MCF 10A (cell line): ENCODE data around the gene TULP4. TPM values are rescaled to one million over a fixed set of nuclear protein-coding genes. Genes with fewer than 3 reads are reported as not detected.
"Not testable (repeated sequence)": the region's sequence is repeated elsewhere in the genome, so short reads cannot be mapped to it uniquely, and the experiment has no call there.

Experiments used
- BruUV-seq: library from RNA; stranded (reverse); fragments of 400-500 nt; replicated peaks from 2 replicates; lab custom pipeline; 2021; lab: Mats Ljungman, UMichigan
- CTCF ChIA-PET: fragments of 300-600 bp; sonication (Branson Sonifier 250); formaldehyde crosslinking; extraction: SDS; loops from one replicate; lab custom pipeline; 2021; ENCODE audit warnings: antibody characterized with exemption, inconsistent platforms; lab: Yijun Ruan, JAX
- POLR2A ChIA-PET: fragments of 300-600, 350-650 bp; sonication (Branson Sonifier 250); formaldehyde crosslinking; extraction: SDS; loops from one replicate; lab custom pipeline; 2020; ENCODE audit warnings: antibody characterized with exemption, inconsistent platforms; lab: Yijun Ruan, JAX
- DNase-seq: peaks from one replicate; pipeline ENCODE4 v3.0.0-alpha.2; 2018; ENCODE audit not compliant: unreplicated experiment
- H3K27ac Mint-ChIP-seq: one replicate; pipeline ENCODE4 v1.8.0; 2022; ENCODE audit warnings: mild to moderate bottlenecking, low read depth, mixed read lengths; ENCODE audit not compliant: unreplicated experiment
- H3K27me3 Mint-ChIP-seq: one replicate; pipeline ENCODE4 v1.8.0; 2022; ENCODE audit warnings: mixed read lengths; ENCODE audit not compliant: insufficient read depth, unreplicated experiment
- H3K36me3 Mint-ChIP-seq: one replicate; pipeline ENCODE4 v1.8.0; 2022; ENCODE audit warnings: mild to moderate bottlenecking, moderate library complexity, mixed read lengths; ENCODE audit not compliant: insufficient read depth, unreplicated experiment
- H3K4me1 Mint-ChIP-seq: one replicate; pipeline ENCODE4 v1.8.0; 2022; ENCODE audit warnings: mixed read lengths; ENCODE audit not compliant: insufficient read depth, unreplicated experiment
- H3K4me3 Mint-ChIP-seq: one replicate; pipeline ENCODE4 v1.8.0; 2022; ENCODE audit warnings: mild to moderate bottlenecking, moderate library complexity, mixed read lengths; ENCODE audit not compliant: unreplicated experiment
- H3K9me3 Mint-ChIP-seq: one replicate; pipeline ENCODE4 v1.8.0; 2022; ENCODE audit warnings: mixed read lengths; ENCODE audit not compliant: unreplicated experiment
- CTCF ChIP-seq: fragments of 200-600 bp; IDR thresholded peaks from one replicate; pipeline ENCODE4 v1.8.0; 2022; ENCODE audit warnings: antibody characterized with exemption, mild to moderate bottlenecking; ENCODE audit not compliant: unreplicated experiment
- intact Hi-C: fragments of 100-400 bp; cut with micrococcal nuclease; formaldehyde crosslinking; loops from 2 replicates; pipeline ENCODE4 v1.14.1; 2022
- total RNA-seq: library from RNA; stranded (reverse); gene quantifications from 2 replicates; pipeline ENCODE4 v1.2.3, GENCODE V29; 2022

TULP4 gene
- total RNA-seq, 1 experiment from 2014 or later: 64.2 TPM

GRCh38 chr6:158519300-158519699, 207.0 kb downstream of the TULP4 start:
- ChIA-PET POLR2A (interaction anchor here (0.6 to 2.9 kb wide), 7 partner anchors 15 to 299 kb away, joined by 3 to 22 read pairs (median 4); partner anchors contain the start of gene TMEM181), CTCF (interaction anchor here (0.6 to 2.3 kb wide), 21 partner anchors 10 to 305 kb away, joined by 3 to 17 read pairs (median 5); partner anchors contain the start of gene TMEM181)
- intact Hi-C loops: loop anchor here (10.0 kb wide), 1 partner anchor 86 kb away; no protein-coding TSS in a partner anchor
- Mint-ChIP-seq H3K4me3 (no peak overlapping the region), H3K4me1 (no peaks in the 10 kb centered on the region), H3K36me3 (no peaks in the 10 kb centered on the region), H3K27ac (no peak overlapping the region), H3K27me3 (no peaks in the 10 kb centered on the region), H3K9me3 (no peaks in the 10 kb centered on the region)
- DNase-seq: no peak
- no peak for TF ChIP-seq CTCF
- BruUV-seq: no TSS peak

GRCh38 chr6:158519761-158520160, 207.5 kb downstream of the TULP4 start:
- CTCF ChIA-PET: interaction anchor here (0.7 to 2.3 kb wide), 8 partner anchors 17 to 306 kb away, joined by 3 to 17 read pairs (median 6); partner anchors contain the start of gene DYNLT1
- no peaks in the 10 kb centered on the region for H3K9me3 Mint-ChIP-seq
- no peak overlapping the region for H3K4me3 Mint-ChIP-seq
- no peak for DNase-seq
- TF ChIP-seq CTCF: no peak
- H3K4me1 Mint-ChIP-seq: no peaks in the 10 kb centered on the region
- H3K27ac Mint-ChIP-seq: no peak overlapping the region
- no peaks in the 10 kb centered on the region for H3K27me3 Mint-ChIP-seq
- POLR2A ChIA-PET: interaction anchor here (2.9 kb wide), 1 partner anchor 299 kb away, joined by 22 read pairs; no protein-coding TSS in a partner anchor
- BruUV-seq: no TSS peak
- H3K36me3 Mint-ChIP-seq: no peaks in the 10 kb centered on the region
- intact Hi-C loops: loop anchor here (10.0 kb wide), 1 partner anchor 85 kb away; no protein-coding TSS in a partner anchor

GRCh38 chr6:158520975-158521374, 208.7 kb downstream of the TULP4 start:
- H3K9me3 Mint-ChIP-seq, intact Hi-C loops, BruUV-seq, H3K4me3 Mint-ChIP-seq, H3K4me1 Mint-ChIP-seq, H3K27me3 Mint-ChIP-seq, H3K36me3 Mint-ChIP-seq, DNase-seq, H3K27ac Mint-ChIP-seq: not testable (repeated sequence)
- CTCF ChIA-PET: interaction anchor here (1.7 kb wide), 1 partner anchor 16 kb away, joined by 4 read pairs; no protein-coding TSS in a partner anchor
- POLR2A ChIA-PET: interaction anchor here (2.9 kb wide), 1 partner anchor 300 kb away, joined by 22 read pairs; no protein-coding TSS in a partner anchor

GRCh38 chr6:158521759-158522158, 209.5 kb downstream of the TULP4 start:
- Mint-ChIP-seq H3K36me3 (peaks cover 5% of the 10 kb centered on the region), H3K9me3 (peaks cover 6% of the 10 kb centered on the region), H3K27ac (no peak overlapping the region), H3K27me3 (no peaks in the 10 kb centered on the region), H3K4me3 (no peak overlapping the region), H3K4me1 (no peaks in the 10 kb centered on the region)
- intact Hi-C loops: no loop called here
- ChIA-PET POLR2A (no interaction called here), CTCF (no interaction called here)
- DNase-seq: no peak
- no peak for TF ChIP-seq CTCF
- no TSS peak for BruUV-seq
